NT2/D1 (cell line): ENCODE measurements around the gene TMEM63B.

Experiments
- YY1 ChIP-seq: IDR thresholded peaks from 2 replicates; pipeline ENCODE4 v1.6.1; 2011; ENCODE audit not compliant: insufficient read length, insufficient read depth
- ZNF274 ChIP-seq: IDR thresholded peaks from 2 replicates; pipeline ENCODE4 v1.6.1; 2011; ENCODE audit warnings: mild to moderate bottlenecking, low read depth, low read length

- TF ChIP-seq ZNF274 (no peak), YY1 (no peak)
These were observed 65.2 kb downstream of the TMEM63B start for GRCh38 chr6:44192428-44193041.
